NCI-H146 treated with DMSO at 0.1 percent for 48 hours (cell line): ENCODE results near the gene TAF15.

Experiments
- DNase-seq: peaks from one replicate; lab custom pipeline; 2025; ENCODE audit not compliant: unreplicated experiment; lab: John Stamatoyannopoulos, UW

TAF15 gene

GRCh38 chr17:35808962-35809854, at the start of gene TAF15:
Gene TAF15 (plus strand): TSS chr17:35809484. CDS start chr17:35809570, 86 bp downstream.
- peak; percentile 97 for DNase-seq

DNA sequence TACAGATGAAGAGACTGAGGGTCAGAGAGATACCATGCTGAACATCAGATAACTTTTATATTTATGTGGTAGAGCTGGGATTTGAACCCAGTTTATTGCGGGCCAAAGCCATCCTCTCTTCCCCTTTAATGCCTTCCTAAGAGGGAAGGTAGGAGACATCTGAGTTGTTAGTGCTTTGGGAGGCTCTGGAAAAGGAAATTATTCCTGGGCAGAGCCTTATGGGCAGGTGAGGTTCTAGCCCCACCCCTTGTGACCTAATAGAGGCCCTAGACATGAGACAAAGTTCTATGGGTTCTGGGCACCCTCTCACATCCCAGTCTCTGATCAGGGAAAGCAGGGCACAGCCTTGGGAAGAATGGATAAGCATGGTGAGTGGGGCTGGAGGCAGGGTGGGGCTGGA, 48.7 kb upstream of the TAF15 start, which contains the start of gene C17orf50:
Gene C17orf50, plus strand, starts transcription at position 301 of the 400 bp plus-strand sequence. Its CDS starts 55 bp downstream, at position 356.
- DNase-seq: no peak

- DNase-seq: no peak
Measured at GRCh38 chr17:35761601-35762000, 47.7 kb upstream of the TAF15 start.

DNA sequence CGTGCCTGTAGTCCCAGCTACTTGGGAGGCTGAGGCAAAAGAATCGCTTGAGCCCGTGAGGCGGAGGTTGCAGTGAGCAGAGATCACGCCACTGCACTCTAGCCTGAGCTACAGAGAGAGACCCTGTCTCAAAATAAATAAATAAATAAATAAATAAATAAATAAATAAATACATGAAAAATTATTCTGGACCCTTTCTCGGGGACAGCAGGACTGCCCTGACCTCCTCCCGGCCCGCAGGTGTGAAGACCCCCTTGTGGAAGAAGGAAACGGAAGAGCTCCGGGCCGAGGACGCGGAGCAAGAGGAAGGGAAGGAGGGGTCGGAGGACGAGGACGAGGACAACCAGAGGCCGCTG, 45.5 kb upstream of the TAF15 start:
- DNase-seq: no peak

DNA sequence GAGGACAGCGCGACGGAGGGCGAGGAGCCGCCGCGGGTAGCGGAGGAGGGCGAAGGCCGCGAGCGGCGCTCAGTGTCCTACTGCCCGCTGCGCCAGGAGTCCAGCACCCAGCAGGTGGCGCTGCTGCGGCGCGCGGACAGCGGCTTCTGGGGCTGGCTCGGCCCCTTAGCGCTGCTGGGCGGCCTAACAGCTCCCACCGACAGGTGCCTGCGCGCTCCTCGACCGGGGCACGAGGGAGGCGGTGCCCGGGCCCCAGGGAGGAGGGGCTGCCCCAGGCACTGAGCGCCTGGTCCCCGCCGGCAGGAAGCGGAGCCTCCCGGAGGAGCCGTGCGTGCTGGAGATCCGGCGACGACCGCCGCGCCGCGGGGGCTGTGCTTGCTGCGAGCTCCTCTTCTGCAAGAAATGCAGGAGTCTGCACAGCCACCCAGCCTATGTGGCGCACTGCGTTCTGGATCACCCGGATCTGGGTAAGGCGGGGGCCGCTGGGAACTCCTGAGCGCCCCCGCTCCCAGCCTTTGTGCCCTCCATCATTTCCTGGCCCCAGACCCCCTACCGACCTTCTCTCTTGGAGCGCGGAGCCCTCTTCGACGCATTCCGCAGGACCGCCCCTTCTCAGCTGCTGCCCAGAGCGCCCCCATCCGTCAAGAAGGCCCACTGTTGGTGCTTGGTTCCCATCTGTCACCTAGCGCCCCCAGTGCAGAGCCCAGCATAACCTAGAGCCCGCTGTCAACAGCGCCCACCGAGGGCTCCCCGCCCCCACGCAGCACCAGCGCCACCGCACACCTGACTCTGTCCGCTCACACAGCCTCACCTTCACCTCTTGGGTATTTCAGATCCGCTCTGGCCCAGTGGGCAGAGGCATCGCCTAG, 44.9 kb upstream of the TAF15 start:
- DNase-seq: peak; percentile 86

- no peak for DNase-seq
Measured at GRCh38 chr17:35765086-35765710, 44.1 kb upstream of the TAF15 start.

DNA sequence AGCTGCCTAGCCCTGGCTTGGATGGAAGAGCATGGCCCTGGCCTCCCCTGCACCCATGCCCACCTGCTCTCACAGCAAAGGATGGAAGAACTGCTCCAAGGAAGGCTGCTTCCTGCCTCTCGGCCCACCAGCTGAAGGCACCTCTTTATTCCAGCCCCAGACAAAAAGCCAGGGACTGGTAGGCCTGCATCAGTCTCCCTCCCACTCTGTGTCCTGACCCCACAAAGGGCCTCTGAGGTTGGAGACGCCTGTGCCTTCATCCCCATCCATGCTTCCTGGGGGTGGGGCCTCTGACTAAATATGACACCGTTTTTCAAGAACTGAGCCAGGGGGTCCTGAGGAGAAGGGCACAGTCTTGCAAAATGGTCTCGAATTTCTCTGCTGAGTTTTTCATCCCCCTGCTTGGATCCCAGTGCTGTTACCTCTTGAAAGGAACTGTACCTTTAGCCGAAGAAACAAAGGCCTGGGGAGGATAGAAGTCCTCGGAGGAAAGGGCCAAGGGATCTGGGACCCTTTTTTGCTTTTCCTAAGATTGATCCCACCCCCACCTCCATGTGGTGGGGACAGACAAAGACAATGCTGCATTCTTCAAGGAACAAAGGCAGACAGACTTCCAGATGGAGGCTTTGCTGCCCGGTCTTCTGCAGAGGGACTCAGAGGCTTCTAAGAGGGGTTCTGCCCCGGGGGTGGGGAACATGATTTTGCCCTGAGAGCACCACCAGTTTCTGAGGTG, 43.4 kb upstream of the TAF15 start:
- DNase-seq: no peak

DNA sequence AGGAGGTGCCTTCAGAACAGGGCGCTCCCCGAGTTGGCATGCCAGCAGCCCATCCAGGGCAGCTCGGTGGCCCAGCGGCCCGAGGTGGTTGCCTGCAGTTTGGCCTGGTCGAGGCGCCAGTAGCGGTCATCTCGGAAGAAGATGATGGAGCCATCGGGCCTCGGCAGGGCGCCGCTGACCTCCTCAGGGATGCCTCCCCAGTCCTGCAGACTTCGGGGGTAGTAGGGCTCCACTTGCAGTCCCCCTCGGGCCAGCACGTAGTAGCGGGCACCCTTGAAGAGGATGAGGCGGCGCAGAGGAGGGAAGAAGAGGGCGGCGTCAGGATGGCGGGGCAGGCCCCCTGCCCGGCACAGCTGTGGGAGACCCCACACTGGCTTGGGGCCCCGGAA, 42.8 kb upstream of the TAF15 start:
- no peak for DNase-seq

- no peak for DNase-seq
Measured at GRCh38 chr17:35766903-35767510, 42.3 kb upstream of the TAF15 start.

DNA sequence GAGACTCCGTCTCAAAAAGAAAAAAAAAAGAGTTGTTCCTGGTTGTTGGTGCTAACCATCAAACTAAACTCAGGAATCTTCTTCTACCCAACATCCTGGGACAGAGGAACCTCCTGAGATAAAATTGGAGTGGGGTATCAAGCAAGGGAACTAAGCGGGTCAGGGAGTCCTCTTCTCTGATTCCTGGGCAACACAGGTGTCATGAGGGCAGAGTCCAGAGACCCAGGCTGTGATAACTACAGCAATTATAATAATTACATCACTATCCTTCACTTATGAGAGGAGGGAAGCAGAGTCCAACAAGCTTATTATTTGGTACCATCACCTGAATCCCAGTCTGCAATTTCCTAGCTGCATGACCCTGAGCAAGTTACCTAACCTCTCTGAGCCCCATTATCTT, 40.5 kb upstream of the TAF15 start:
- no peak for DNase-seq

DNA sequence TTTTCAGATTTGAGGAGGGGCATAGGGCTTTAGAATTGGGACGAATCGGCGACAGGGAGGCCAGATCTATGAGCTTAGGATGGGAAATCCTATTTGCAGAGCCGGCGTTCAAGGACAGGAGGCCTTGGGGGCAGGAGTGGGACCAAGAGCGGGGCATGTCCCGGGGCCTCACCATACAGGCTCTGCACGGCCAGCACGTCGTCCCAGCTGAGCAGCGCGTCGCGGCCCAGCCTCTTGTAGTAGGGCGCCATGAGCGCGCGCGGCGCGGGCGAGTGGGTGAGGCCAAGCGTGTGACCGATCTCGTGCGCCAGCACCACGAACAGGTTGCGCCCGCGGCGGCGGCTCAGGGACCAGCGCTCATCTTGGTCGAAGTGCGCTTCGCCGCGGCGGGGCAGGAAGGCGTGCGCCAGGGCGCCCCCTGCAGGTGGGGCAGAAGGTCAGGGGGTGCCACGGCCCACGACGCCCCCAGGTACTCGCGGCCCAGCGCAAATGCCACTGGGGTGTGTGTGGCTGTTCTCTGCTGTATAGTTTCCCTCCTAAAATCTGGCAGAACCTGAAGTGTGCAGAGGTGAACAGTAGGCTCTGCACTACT, 39.3 kb upstream of the TAF15 start:
- DNase-seq: no peak

DNA sequence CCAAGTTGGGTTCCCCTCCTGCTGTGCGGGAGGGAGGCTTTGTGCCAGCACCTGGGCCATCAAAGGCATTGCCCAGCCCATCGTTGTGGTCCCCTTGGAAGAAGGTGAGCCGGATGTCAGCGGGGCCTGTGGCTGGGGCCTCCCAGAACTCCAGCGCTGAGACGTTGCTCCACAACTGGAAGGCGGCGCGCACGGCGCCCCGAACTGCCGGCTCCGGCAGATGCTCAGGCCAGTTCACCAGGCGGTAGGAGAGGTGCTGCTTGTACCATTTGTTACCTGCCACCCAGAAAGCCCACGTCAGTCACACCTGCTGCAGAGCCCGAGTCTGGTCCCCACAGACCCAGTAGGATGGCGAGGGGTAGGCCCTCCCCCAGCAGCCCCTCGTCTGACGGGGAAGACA, 36.2 kb upstream of the TAF15 start:
- no peak for DNase-seq

GRCh38 chr17:35773679-35774425, 35.4 kb upstream of the TAF15 start:
- DNase-seq: no peak

- DNase-seq: no peak
Measured at GRCh38 chr17:35774499-35774898, 34.8 kb upstream of the TAF15 start.

- DNase-seq: no peak
Measured at GRCh38 chr17:35775039-35775438, 34.2 kb upstream of the TAF15 start.

- no peak for DNase-seq
Measured at GRCh38 chr17:35775583-35775982, 33.7 kb upstream of the TAF15 start.

DNA sequence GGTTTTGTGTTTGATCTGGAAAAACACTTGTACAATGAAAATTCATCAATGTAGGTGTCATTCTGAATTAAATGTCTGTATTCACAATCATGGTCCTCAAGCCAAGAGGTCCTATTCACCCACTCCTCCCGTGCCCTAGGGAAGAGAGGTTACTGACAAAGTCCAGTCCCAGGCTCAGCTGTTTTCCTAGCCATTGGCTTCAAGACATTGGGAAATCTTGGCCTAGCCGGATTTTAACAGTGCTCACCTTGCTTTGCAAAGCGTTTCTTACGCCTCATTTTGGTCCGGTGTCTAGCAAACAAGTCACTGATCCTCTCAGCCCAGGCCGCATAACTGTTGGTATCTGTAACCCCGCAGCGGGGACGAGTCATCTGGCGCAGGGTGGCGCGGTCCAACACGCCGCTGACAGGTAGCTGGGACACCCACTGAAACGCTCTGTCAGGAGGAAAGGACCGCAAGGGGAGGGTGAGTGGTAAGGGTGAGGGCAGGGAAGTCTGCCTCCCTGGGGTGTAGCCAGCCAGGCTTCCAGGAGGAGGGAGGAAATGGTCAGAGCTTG, 30.6 kb upstream of the TAF15 start:
- no peak for DNase-seq

- no peak for DNase-seq
Measured at GRCh38 chr17:35780950-35781349, 28.3 kb upstream of the TAF15 start.

GRCh38 chr17:35784895-35785294, 24.4 kb upstream of the TAF15 start:
- DNase-seq: no peak
